Esophagus muscularis mucosa (tissue), 4 donors: Measurements from ENCODE around the gene CALML5. TPM values are rescaled to one million over a fixed set of nuclear protein-coding genes. Genes with fewer than 3 reads are reported as not detected.
A peak's percentile ranks its signal among the peaks of the same experiment; 100 is the strongest.

Experiments
- DNase-seq: peaks from one replicate; pipeline ENCODE4 v3.0.0-alpha.2; 2017; ENCODE audit errors: extremely low spot score
- H3K27ac ChIP-seq, 4 donors: fragments of 200-600 bp; sonication (generic); replicated peaks in 1 of 4; 1 replicate in 3 of 4; 2 replicates in 1 of 4; pipeline ENCODE4 v1.5.1; 2016 to 2019; ENCODE audit warnings: mild to moderate bottlenecking in 1 of 4
- H3K27me3 ChIP-seq, 4 donors: fragments of 200-600 bp; sonication (generic); one replicate each; pipeline versions ENCODE4 v1.5.1 to v1.6.0; 2016 to 2019
- H3K36me3 ChIP-seq, 4 donors: fragments of 200-600 bp; sonication (generic); one replicate each; pipeline ENCODE4 v1.5.1; 2016 to 2019
- H3K4me1 ChIP-seq, 4 donors: fragments of 200-600 bp; sonication (generic); one replicate each; pipeline ENCODE4 v1.5.1; 2016 to 2019
- H3K4me3 ChIP-seq, 4 donors: fragments of 200-600 bp; sonication (generic); 1 replicate in 2 of 4; 2 replicates in 2 of 4; pipeline ENCODE4 v1.5.1; 2016 to 2019; ENCODE audit warnings: mild to moderate bottlenecking in 4 of 4, moderate library complexity in 1 of 4
- H3K9me3 ChIP-seq, 4 donors: fragments of 200-600 bp; sonication (generic); 1 replicate in 3 of 4; 2 replicates in 1 of 4; pipeline ENCODE4 v1.5.1; 2016 to 2019
- EP300 ChIP-seq: sonication (generic); formaldehyde crosslinking; IDR thresholded peaks from one replicate; pipeline ENCODE4 v1.6.1; 2017; ENCODE audit warnings: antibody characterized with exemption
- POLR2A ChIP-seq: fragments of 450-650 bp; IDR thresholded peaks from one replicate; pipeline ENCODE4 v1.6.1; 2017; ENCODE audit warnings: antibody characterized with exemption, moderate library complexity, mild to moderate bottlenecking, low read depth
- POLR2AphosphoS5 ChIP-seq, 2 donors: sonication (generic); formaldehyde crosslinking; IDR thresholded peaks; one replicate each; pipeline ENCODE4 v1.6.1; 2017; ENCODE audit warnings: antibody characterized with exemption in 2 of 2
- WGBS: methylation state at CpG from one replicate; pipeline ENCODE4 v1.1.5; 2018; 5-methylcytosine and 5-hydroxymethylcytosine counted together
- intact Hi-C: fragments of 100-400 bp; cut with DNase I; formaldehyde crosslinking; loops from one replicate; pipeline ENCODE4 v1.15.1; 2023
- total RNA-seq, 4 donors: library from RNA; depleted of rRNA; stranded (reverse); fragments of >200 nt; gene quantifications; one replicate each; pipeline versions ENCODE4 v1.1.0 to v1.2.1, GENCODE V29; 2016
- TF ChIP-seq, protein P1 (sequence below), 3 experiments: fragments of 200-600 bp in 2 of 3; fragments of 450-650 bp in 1 of 3; sonication (generic) in 2 of 3; IDR thresholded peaks; one replicate each; pipeline ENCODE4 v1.5.1; 2017 to 2019; ENCODE audit warnings: antibody characterized with exemption in 3 of 3, mild to moderate bottlenecking in 2 of 3, moderate library complexity in 1 of 3

Gene CALML5
- total RNA-seq, 4 donors from 2014 or later = not detected

DNA sequence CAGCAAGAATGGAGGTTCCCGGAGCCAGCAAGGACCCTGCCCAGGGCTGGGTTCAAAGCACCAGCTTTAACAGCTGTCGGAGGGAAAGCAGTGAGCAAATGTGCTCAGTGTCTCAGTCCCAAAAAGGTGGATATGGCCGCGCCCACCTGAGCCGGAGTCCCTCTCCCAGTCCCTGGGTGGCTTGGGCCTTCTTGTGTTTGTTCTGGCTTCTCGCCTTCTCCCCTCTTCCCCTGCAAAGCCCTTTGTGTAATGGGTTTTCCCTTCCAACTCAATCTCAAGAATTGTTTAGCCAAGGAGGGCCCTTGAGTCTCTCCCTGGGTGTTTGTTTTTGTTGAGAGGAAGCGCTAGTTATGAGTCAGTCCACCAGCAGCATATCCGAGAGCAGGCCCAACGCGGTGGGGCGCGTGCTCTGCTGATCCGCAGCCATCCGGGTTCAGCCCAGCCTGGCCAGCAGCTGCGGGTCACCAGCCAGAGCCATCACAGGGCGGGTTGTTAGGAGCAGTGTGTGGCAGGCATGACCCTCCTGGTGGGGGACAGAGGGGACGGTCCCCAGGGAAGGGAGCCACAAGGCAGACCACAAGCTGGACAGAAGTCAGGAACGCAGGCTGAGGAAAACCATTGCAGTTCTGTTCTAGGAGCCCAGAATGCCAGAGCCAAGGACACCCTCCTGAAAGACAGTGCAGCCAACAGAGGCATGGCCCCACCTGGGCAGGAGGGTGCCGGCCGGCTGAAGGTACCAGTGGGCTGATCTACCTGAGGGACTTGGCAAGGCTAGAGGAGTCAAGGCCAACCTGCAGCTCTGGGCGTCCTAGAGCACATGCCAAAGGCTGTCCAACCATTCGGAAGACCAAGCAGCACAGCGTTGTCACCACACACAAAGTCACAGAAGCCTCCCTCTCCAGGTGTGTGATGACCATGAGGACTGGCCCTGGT, 46.7 kb upstream of the CALML5 start:
- DNase-seq = no peak
- Histone ChIP-seq H3K9me3 (no peaks in the 10 kb centered on the region), H3K4me3 (no peak overlapping the region), H3K4me1 (peaks cover 26 to 54% (median 48%) of the 10 kb centered on the region in 4 donors), H3K27ac (peak overlapping the region; percentile 74 to 86 (median 81)), H3K27me3 (no peaks in the 10 kb centered on the region), H3K36me3 (no peaks in the 10 kb centered on the region)
- 66% methylated on average over 16 of the region's 23 CpGs for WGBS
- TF ChIP-seq POLR2A (no peak), POLR2AphosphoS5 (IDR thresholded peaks at IDR 0.05) (peak in 1 of 2 donors; percentile 36), EP300 (no peak)
- intact Hi-C loops = no loop called here

DNA sequence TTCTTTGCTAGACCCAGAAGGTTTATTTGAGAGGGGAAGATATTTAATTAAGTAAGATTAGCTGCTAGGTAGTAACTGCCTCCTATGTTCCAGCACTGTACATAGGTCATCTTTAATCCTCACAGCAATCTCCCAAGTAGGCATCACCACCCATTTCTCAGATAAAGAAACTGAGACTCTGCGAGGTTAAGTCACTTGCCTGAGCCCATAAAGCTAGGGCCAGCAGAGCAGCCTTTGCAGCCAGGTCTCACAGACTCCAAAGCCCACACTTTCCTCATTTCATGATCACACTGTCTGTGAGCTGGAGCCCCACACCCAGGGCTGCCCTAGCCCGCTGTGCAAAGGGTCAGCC, 46.0 kb upstream of the CALML5 start:
- Histone ChIP-seq H3K36me3 (no peaks in the 10 kb centered on the region), H3K4me3 (no peak overlapping the region), H3K9me3 (no peaks in the 10 kb centered on the region), H3K27ac (peak overlapping the region; percentile 74 to 86 (median 81)), H3K27me3 (no peaks in the 10 kb centered on the region), H3K4me1 (peaks cover 26 to 52% (median 48%) of the 10 kb centered on the region in 4 donors)
- TF ChIP-seq POLR2A = no peak
- TF ChIP-seq EP300 = no peak
- TF ChIP-seq POLR2AphosphoS5 (IDR thresholded peaks at IDR 0.05) = no peak
- TF ChIP-seq, protein P1, sequence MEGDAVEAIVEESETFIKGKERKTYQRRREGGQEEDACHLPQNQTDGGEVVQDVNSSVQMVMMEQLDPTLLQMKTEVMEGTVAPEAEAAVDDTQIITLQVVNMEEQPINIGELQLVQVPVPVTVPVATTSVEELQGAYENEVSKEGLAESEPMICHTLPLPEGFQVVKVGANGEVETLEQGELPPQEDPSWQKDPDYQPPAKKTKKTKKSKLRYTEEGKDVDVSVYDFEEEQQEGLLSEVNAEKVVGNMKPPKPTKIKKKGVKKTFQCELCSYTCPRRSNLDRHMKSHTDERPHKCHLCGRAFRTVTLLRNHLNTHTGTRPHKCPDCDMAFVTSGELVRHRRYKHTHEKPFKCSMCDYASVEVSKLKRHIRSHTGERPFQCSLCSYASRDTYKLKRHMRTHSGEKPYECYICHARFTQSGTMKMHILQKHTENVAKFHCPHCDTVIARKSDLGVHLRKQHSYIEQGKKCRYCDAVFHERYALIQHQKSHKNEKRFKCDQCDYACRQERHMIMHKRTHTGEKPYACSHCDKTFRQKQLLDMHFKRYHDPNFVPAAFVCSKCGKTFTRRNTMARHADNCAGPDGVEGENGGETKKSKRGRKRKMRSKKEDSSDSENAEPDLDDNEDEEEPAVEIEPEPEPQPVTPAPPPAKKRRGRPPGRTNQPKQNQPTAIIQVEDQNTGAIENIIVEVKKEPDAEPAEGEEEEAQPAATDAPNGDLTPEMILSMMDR (IDR thresholded peaks at IDR 0.05) = no peak
- WGBS = 100% methylated on average over 1 of the region's 2 CpGs
- no peak for DNase-seq
- intact Hi-C loops = no loop called here

DNA sequence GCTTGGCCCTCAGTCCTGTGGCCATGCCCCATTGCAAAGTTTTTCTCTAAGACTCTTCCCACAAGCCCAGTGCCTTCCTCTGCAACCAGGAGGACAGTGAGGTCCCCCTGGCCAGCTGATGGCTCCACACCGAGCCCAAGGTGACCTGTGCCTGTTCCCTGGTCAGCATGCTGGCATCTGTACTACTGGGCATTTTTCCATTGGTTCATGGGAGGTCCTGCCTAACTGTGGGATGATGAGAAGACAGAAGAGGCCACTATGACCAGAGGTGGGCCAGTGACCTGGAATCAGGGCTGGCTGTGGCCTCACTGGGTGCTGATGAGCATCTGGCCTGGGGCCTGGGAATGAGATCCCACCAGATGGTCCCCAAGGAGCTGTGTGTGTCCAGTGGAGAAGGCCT, 45.6 kb upstream of the CALML5 start:
- no peak for DNase-seq
- Histone ChIP-seq H3K9me3 (no peaks in the 10 kb centered on the region), H3K36me3 (no peaks in the 10 kb centered on the region), H3K27me3 (no peaks in the 10 kb centered on the region), H3K27ac (peak overlapping the region in 1 of 4 donors; percentile 83), H3K4me1 (peaks cover 26 to 52% (median 48%) of the 10 kb centered on the region in 4 donors), H3K4me3 (no peak overlapping the region)
- WGBS = 88% methylated on average over 1 of the region's 1 CpG
- intact Hi-C loops = no loop called here
- TF ChIP-seq, protein P1 (IDR thresholded peaks at IDR 0.05) = no peak
- TF ChIP-seq POLR2A (no peak), EP300 (no peak), POLR2AphosphoS5 (IDR thresholded peaks at IDR 0.05) (no peak)

DNA sequence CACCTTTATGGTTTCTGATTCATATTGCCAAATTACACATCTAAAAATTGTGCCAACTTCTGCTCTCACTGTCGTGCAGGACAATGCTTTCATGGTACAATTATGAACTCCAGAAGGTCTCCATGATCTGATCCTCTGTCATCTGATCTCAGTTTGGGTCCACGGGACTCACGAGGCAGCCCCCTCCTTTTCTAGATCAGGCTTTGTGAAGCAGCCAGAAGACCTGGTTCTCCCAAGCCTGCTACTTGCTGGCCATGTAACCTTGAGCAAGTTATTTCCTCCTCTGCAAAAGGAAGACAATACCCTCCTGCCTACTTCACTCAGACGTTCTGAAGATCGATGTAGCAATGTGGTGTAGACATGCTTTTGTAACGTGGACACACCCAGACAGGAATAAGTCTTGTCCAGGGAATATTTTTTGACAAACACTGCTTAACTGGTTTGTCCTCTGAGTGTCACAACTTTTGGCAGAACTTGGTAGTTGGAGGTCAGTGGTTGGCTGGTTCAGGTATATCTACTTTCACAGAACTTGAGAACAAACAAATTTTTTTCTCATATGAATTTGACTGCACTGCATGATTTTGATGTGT, 44.9 kb upstream of the CALML5 start:
- 86% methylated on average over 6 of the region's 6 CpGs for WGBS
- TF ChIP-seq, protein P1 (IDR thresholded peaks at IDR 0.05) = no peak
- TF ChIP-seq POLR2A (no peak), POLR2AphosphoS5 (IDR thresholded peaks at IDR 0.05) (no peak), EP300 (no peak)
- no peak for DNase-seq
- Histone ChIP-seq H3K4me1 (peaks cover 26 to 50% (median 46%) of the 10 kb centered on the region in 4 donors), H3K27ac (no peak overlapping the region), H3K9me3 (no peaks in the 10 kb centered on the region), H3K27me3 (no peaks in the 10 kb centered on the region), H3K4me3 (no peak overlapping the region), H3K36me3 (no peaks in the 10 kb centered on the region)
- intact Hi-C loops = no loop called here

DNA sequence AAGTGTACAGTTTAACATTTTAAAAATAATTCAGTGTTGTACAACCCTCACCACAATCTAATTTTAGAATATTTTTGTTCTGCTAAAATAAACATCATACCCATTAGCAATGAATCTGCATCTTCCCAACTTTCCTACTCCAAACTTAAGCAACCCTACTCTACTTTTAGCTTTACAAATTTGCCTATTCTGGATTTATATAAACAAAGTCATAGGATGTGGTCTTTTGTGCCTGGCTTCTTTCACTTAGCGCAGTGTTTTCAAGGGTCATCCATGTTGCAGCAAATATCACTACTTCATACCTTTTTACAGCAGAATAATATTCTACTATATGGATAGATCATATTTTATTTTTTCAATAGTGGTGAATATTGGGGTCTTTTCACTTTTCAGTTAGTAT, 44.3 kb upstream of the CALML5 start:
- TF ChIP-seq EP300 = no peak
- TF ChIP-seq POLR2A = no peak
- TF ChIP-seq, protein P1 (IDR thresholded peaks at IDR 0.05) = no peak
- no peak for TF ChIP-seq POLR2AphosphoS5 (IDR thresholded peaks at IDR 0.05)
- H3K27me3 ChIP-seq = no peaks in the 10 kb centered on the region
- no peak overlapping the region for H3K4me3 ChIP-seq
- H3K9me3 ChIP-seq = no peaks in the 10 kb centered on the region
- intact Hi-C loops = no loop called here
- no peaks in the 10 kb centered on the region for H3K36me3 ChIP-seq
- DNase-seq = no peak
- WGBS = 91% methylated on average over 1 of the region's 1 CpG
- no peak overlapping the region for H3K27ac ChIP-seq
- peaks cover 25 to 50% (median 46%) of the 10 kb centered on the region in 4 donors for H3K4me1 ChIP-seq
